Type B pancreatic cell (in vitro differentiated cells): ENCODE measurements around the gene NPAT. TPM values are rescaled to one million over a fixed set of nuclear protein-coding genes. Genes with fewer than 3 reads are reported as not detected.
"Not testable (repeated sequence)": the region's sequence is repeated elsewhere in the genome, so short reads cannot be mapped to it uniquely, and the experiment has no call there.

Experiments used
- DNase-seq: peaks from one replicate; pipeline ENCODE4 v3.0.0; 2021; ENCODE audit warnings: mixed read lengths; ENCODE audit not compliant: unreplicated experiment; ENCODE audit errors: extremely low spot score
- H3K27ac Mint-ChIP-seq: 2 replicates; pipeline ENCODE4 v1.8.0; 2021; ENCODE audit warnings: mild to moderate bottlenecking, mixed read lengths
- H3K27me3 Mint-ChIP-seq: 2 replicates; pipeline ENCODE4 v1.8.0; 2021; ENCODE audit warnings: mixed read lengths
- H3K36me3 Mint-ChIP-seq: 2 replicates; pipeline ENCODE4 v1.8.0; 2021; ENCODE audit warnings: mixed read lengths
- H3K4me1 Mint-ChIP-seq: one replicate; pipeline ENCODE4 v1.8.0; 2021; ENCODE audit warnings: mixed read lengths; ENCODE audit not compliant: unreplicated experiment
- H3K4me3 Mint-ChIP-seq: 2 replicates; pipeline ENCODE4 v1.8.0; 2021; ENCODE audit warnings: mild to moderate bottlenecking, mixed read lengths
- H3K9me3 Mint-ChIP-seq: 2 replicates; pipeline ENCODE4 v1.8.0; 2021; ENCODE audit warnings: mixed read lengths
- CTCF ChIP-seq: fragments of 200-600 bp; sonication (generic); conservative IDR thresholded peaks from 2 replicates; pipeline ENCODE4 v1.5.0; 2021; ENCODE audit warnings: antibody characterized with exemption, mild to moderate bottlenecking
- total RNA-seq: library from RNA; stranded (reverse); gene quantifications from 2 replicates; pipeline ENCODE4 v1.2.1, GENCODE V29; 2021; ENCODE audit warnings: low replicate concordance

Gene NPAT
- total RNA-seq, 1 donor from 2014 or later: 17.8 TPM

GRCh38 chr11:108135845-108136544 is 86.4 kb downstream of the NPAT start:
- DNase-seq: no peak
- H3K4me1 Mint-ChIP-seq: no peaks in the 10 kb centered on the region
- H3K27ac Mint-ChIP-seq: no peak overlapping the region
- no peaks in the 10 kb centered on the region for H3K27me3 Mint-ChIP-seq
- H3K36me3 Mint-ChIP-seq: peaks cover 20% of the 10 kb centered on the region
- H3K9me3 Mint-ChIP-seq: no peaks in the 10 kb centered on the region
- TF ChIP-seq CTCF: peak; percentile 42
- no peak overlapping the region for H3K4me3 Mint-ChIP-seq

GRCh38 chr11:108132993-108133538 is 89.4 kb downstream of the NPAT start:
- DNase-seq, H3K9me3 Mint-ChIP-seq, H3K27ac Mint-ChIP-seq, H3K4me1 Mint-ChIP-seq, H3K27me3 Mint-ChIP-seq, H3K4me3 Mint-ChIP-seq: not testable (repeated sequence)
- peaks cover 18% of the 10 kb centered on the region for H3K36me3 Mint-ChIP-seq

- H3K9me3 Mint-ChIP-seq: no peaks in the 10 kb centered on the region
- H3K4me1 Mint-ChIP-seq: no peaks in the 10 kb centered on the region
- DNase-seq: no peak
- no peaks in the 10 kb centered on the region for H3K27me3 Mint-ChIP-seq
- H3K36me3 Mint-ChIP-seq: peaks cover 25% of the 10 kb centered on the region
- H3K4me3 Mint-ChIP-seq: no peak overlapping the region
- no peak overlapping the region for H3K27ac Mint-ChIP-seq
- TF ChIP-seq CTCF: no peak
Measured at GRCh38 chr11:108131993-108132392, 90.4 kb downstream of the NPAT start.

- no peaks in the 10 kb centered on the region for H3K9me3 Mint-ChIP-seq
- peaks cover 3% of the 10 kb centered on the region for H3K4me1 Mint-ChIP-seq
- no peak overlapping the region for H3K27ac Mint-ChIP-seq
- no peak for DNase-seq
- no peaks in the 10 kb centered on the region for H3K27me3 Mint-ChIP-seq
- peaks cover 33% of the 10 kb centered on the region for H3K36me3 Mint-ChIP-seq
- no peak for TF ChIP-seq CTCF
- no peak overlapping the region for H3K4me3 Mint-ChIP-seq
Measured at GRCh38 chr11:108128772-108129171, 93.7 kb downstream of the NPAT start.

GRCh38 chr11:108125096-108125495 is 97.3 kb downstream of the NPAT start:
- Mint-ChIP-seq H3K9me3 (no peaks in the 10 kb centered on the region), H3K27ac (no peak overlapping the region), H3K36me3 (peaks cover 32% of the 10 kb centered on the region), H3K4me1 (peaks cover 21% of the 10 kb centered on the region), H3K27me3 (no peaks in the 10 kb centered on the region), H3K4me3 (no peak overlapping the region)
- DNase-seq: no peak
- no peak for TF ChIP-seq CTCF

GRCh38 chr11:108122166-108122628 is 100.2 kb downstream of the NPAT start:
- H3K4me3 Mint-ChIP-seq: peak overlapping the region; percentile 98
- no peak for TF ChIP-seq CTCF
- peaks cover 21% of the 10 kb centered on the region for H3K4me1 Mint-ChIP-seq
- H3K36me3 Mint-ChIP-seq: peaks cover 17% of the 10 kb centered on the region
- no peaks in the 10 kb centered on the region for H3K9me3 Mint-ChIP-seq
- peak overlapping the region; percentile 93 for H3K27ac Mint-ChIP-seq
- DNase-seq: no peak
- H3K27me3 Mint-ChIP-seq: no peaks in the 10 kb centered on the region
